HEK293 (cell line): ENCODE measurements around the gene BCAS3.

Experiments
- CTCF ChIA-PET: fragments of 350-600 bp; formaldehyde crosslinking; extraction: SDS; loops from one replicate; lab custom pipeline; 2021; ENCODE audit warnings: antibody characterized with exemption; lab: Yijun Ruan, JAX
- POLR2A ChIA-PET: fragments of 300-600 bp; formaldehyde crosslinking; extraction: SDS; loops from one replicate; lab custom pipeline; 2020; ENCODE audit warnings: antibody characterized with exemption, inconsistent platforms; lab: Yijun Ruan, JAX
- H3K27ac ChIP-seq: fragments of 200-500 bp; sonication (Bioruptor generic); 2 replicates; pipeline ENCODE4 v1.5.1; 2014; ENCODE audit warnings: low read depth, low read length, control low read depth, inconsistent platforms; ENCODE audit errors: extremely low read depth
- H3K36me3 ChIP-seq, 2 experiments: fragments of 200-500 bp in 1 of 2; sonication (Bioruptor generic) in 1 of 2; 1 replicate in 1 of 2; 2 replicates in 1 of 2; pipeline ENCODE4 v1.5.1; 2014 to 2017; ENCODE audit warnings: inconsistent platforms in 2 of 2, low read length in 2 of 2; ENCODE audit not compliant: control insufficient read depth in 2 of 2, insufficient read depth in 1 of 2
- H3K4me1 ChIP-seq: fragments of 200-500 bp; sonication (Bioruptor generic); 2 replicates; pipeline ENCODE4 v1.5.1; 2014; ENCODE audit warnings: mild to moderate bottlenecking, low read length, inconsistent platforms; ENCODE audit not compliant: control insufficient read depth, insufficient read depth
- H3K4me3 ChIP-seq: 2 replicates; pipeline ENCODE4 v1.5.1; 2011; ENCODE audit warnings: low read depth, mild to moderate bottlenecking, control low read depth, low read length, moderate library complexity
- H3K9me3 ChIP-seq: fragments of 200-500 bp; sonication (Bioruptor generic); 2 replicates; pipeline ENCODE4 v1.5.1; 2014; ENCODE audit warnings: low read depth, low read length, inconsistent platforms; ENCODE audit not compliant: control insufficient read depth, insufficient read depth
- HOXD13 ChIP-seq: sonication (generic); formaldehyde crosslinking; IDR thresholded peaks from 2 replicates; pipeline ENCODE4 v1.8.0; 2022; ENCODE audit warnings: missing genetic modification reagents, borderline replicate concordance
- RBAK ChIP-seq: fragments of 450-650 bp; formaldehyde crosslinking; IDR thresholded peaks from 2 replicates; pipeline ENCODE4 v1.5.1; 2016; ENCODE audit warnings: missing biosample characterization, missing genetic modification characterization
- TSHZ1 ChIP-seq: fragments of 450-650 bp; formaldehyde crosslinking; IDR thresholded peaks from 2 replicates; pipeline ENCODE4 v1.5.1; 2016; ENCODE audit warnings: missing biosample characterization, missing genetic modification characterization, borderline replicate concordance
- WT1 ChIP-seq: fragments of 450-650 bp; formaldehyde crosslinking; IDR thresholded peaks from 2 replicates; pipeline ENCODE4 v1.5.1; 2016; ENCODE audit warnings: missing biosample characterization, missing genetic modification characterization
- ZBTB6 ChIP-seq: fragments of 450-650 bp; formaldehyde crosslinking; IDR thresholded peaks from 2 replicates; pipeline ENCODE4 v1.5.1; 2017; ENCODE audit warnings: missing biosample characterization, missing genetic modification characterization
- ZNF19 ChIP-seq: fragments of 450-650 bp; formaldehyde crosslinking; IDR thresholded peaks from 2 replicates; pipeline ENCODE4; 2016; ENCODE audit warnings: missing biosample characterization, missing genetic modification characterization, low read depth
- ZNF202 ChIP-seq: fragments of 450-650 bp; formaldehyde crosslinking; IDR thresholded peaks from 2 replicates; pipeline ENCODE4 v1.5.1; 2016; ENCODE audit warnings: missing biosample characterization, missing genetic modification characterization, borderline replicate concordance
- ZNF37A ChIP-seq: fragments of 450-650 bp; IDR thresholded peaks from 2 replicates; pipeline ENCODE4 v1.5.1; 2018; ENCODE audit warnings: missing biosample characterization, missing genetic modification characterization
- ZNF391 ChIP-seq: fragments of 450-650 bp; formaldehyde crosslinking; IDR thresholded peaks from 2 replicates; pipeline ENCODE4 v1.5.1; 2016; ENCODE audit warnings: low read depth, missing biosample characterization, missing genetic modification characterization, borderline replicate concordance
- ZNF501 ChIP-seq: fragments of 450-650 bp; formaldehyde crosslinking; IDR thresholded peaks from 2 replicates; pipeline ENCODE4 v1.5.1; 2016; ENCODE audit warnings: missing biosample characterization, missing genetic modification characterization
- ZNF514 ChIP-seq: fragments of 450-650 bp; formaldehyde crosslinking; IDR thresholded peaks from 2 replicates; pipeline ENCODE4 v1.5.1; 2016; ENCODE audit warnings: missing biosample characterization, missing genetic modification characterization
- ZNF623 ChIP-seq: fragments of 450-650 bp; formaldehyde crosslinking; IDR thresholded peaks from 2 replicates; pipeline ENCODE4 v1.5.1; 2016; ENCODE audit warnings: missing biosample characterization, missing genetic modification characterization
- ZNF639 ChIP-seq: fragments of 450-650 bp; formaldehyde crosslinking; IDR thresholded peaks from 2 replicates; pipeline ENCODE4 v1.5.1; 2016; ENCODE audit warnings: missing biosample characterization, missing genetic modification characterization
- ZNF747 ChIP-seq: fragments of 450-650 bp; formaldehyde crosslinking; IDR thresholded peaks from 2 replicates; pipeline ENCODE4 v1.5.1; 2016; ENCODE audit warnings: missing biosample characterization, missing genetic modification characterization
- ZNF843 ChIP-seq: fragments of 450-650 bp; formaldehyde crosslinking; IDR thresholded peaks from 2 replicates; pipeline ENCODE4 v1.5.1; 2016; ENCODE audit warnings: missing biosample characterization, missing genetic modification characterization
- TF ChIP-seq, protein P1 (sequence below): fragments of 450-650 bp; formaldehyde crosslinking; IDR thresholded peaks from 2 replicates; pipeline ENCODE4 v1.5.1; 2016; ENCODE audit warnings: missing biosample characterization, missing genetic modification characterization
- TF ChIP-seq, protein P2 (sequence below): fragments of 450-650 bp; formaldehyde crosslinking; IDR thresholded peaks from 2 replicates; pipeline ENCODE4 v1.5.1; 2016; ENCODE audit warnings: missing biosample characterization, missing genetic modification characterization
- TF ChIP-seq, protein P3 (sequence below): fragments of 450-650 bp; formaldehyde crosslinking; IDR thresholded peaks from 2 replicates; pipeline ENCODE4 v1.5.1; 2016; ENCODE audit warnings: missing biosample characterization, missing genetic modification characterization

The BCAS3 gene

DNA sequence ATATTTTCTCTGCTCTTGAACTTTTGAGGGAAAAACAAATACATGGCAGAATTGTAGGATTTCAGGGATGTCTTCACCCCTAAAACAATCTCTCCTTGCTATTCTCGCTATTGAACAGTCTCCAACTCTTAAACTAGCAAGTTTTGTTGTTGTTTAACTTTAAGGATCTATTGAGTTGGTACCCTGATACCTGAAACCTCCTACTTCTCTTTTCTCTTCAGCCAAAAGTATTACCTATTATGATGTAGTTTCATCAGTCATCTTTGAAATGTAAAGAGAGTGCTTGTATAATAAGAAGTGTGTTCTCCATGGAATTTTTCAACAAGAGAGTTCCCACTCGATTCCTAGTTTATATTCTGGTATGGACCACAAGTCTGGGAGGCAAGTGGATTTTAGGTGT, 510.4 kb downstream of the BCAS3 start:
- no peaks in the 10 kb centered on the region for H3K9me3 ChIP-seq
- no peak overlapping the region for H3K27ac ChIP-seq
- CTCF ChIA-PET, result interaction anchor here (1.6 kb wide), 1 partner anchor 11 kb away, joined by 5 read pairs; no protein-coding TSS in a partner anchor
- POLR2A ChIA-PET, result no interaction called here
- no peak overlapping the region for H3K4me3 ChIP-seq
- no peaks in the 10 kb centered on the region for H3K4me1 ChIP-seq
- TF ChIP-seq, protein P1, sequence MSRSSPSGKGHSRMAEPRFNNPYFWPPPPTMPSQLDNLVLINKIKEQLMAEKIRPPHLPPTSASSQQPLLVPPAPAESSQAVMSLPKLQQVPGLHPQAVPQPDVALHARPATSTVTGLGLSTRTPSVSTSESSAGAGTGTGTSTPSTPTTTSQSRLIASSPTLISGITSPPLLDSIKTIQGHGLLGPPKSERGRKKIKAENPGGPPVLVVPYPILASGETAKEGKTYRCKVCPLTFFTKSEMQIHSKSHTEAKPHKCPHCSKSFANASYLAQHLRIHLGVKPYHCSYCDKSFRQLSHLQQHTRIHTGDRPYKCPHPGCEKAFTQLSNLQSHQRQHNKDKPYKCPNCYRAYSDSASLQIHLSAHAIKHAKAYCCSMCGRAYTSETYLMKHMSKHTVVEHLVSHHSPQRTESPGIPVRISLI, result no peak
- TF ChIP-seq ZNF19 (tag by site-specific recombination), result no peak
- TF ChIP-seq ZNF501 (tag by site-specific recombination), result no peak
- TF ChIP-seq ZNF202, result no peak
- no peak for TF ChIP-seq TSHZ1 (tag by site-specific recombination)
- TF ChIP-seq, protein P2, sequence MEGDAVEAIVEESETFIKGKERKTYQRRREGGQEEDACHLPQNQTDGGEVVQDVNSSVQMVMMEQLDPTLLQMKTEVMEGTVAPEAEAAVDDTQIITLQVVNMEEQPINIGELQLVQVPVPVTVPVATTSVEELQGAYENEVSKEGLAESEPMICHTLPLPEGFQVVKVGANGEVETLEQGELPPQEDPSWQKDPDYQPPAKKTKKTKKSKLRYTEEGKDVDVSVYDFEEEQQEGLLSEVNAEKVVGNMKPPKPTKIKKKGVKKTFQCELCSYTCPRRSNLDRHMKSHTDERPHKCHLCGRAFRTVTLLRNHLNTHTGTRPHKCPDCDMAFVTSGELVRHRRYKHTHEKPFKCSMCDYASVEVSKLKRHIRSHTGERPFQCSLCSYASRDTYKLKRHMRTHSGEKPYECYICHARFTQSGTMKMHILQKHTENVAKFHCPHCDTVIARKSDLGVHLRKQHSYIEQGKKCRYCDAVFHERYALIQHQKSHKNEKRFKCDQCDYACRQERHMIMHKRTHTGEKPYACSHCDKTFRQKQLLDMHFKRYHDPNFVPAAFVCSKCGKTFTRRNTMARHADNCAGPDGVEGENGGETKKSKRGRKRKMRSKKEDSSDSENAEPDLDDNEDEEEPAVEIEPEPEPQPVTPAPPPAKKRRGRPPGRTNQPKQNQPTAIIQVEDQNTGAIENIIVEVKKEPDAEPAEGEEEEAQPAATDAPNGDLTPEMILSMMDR, result no peak
- no peak for TF ChIP-seq HOXD13 (CRISPR knock-in tag)
- TF ChIP-seq ZNF391 (tag by site-specific recombination), result no peak
- TF ChIP-seq ZBTB6 (tag by site-specific recombination), result no peak
- no peak for TF ChIP-seq ZNF747 (tag by site-specific recombination)
- TF ChIP-seq ZNF843 (tag by site-specific recombination), result no peak
- TF ChIP-seq ZNF623 (tag by site-specific recombination), result no peak
- TF ChIP-seq ZNF514 (tag by site-specific recombination), result no peak
- TF ChIP-seq ZNF639, result no peak
- TF ChIP-seq RBAK, result no peak
- no peak for TF ChIP-seq ZNF37A (tag by site-specific recombination)
- TF ChIP-seq WT1 (tag by site-specific recombination), result no peak
- TF ChIP-seq, protein P3, sequence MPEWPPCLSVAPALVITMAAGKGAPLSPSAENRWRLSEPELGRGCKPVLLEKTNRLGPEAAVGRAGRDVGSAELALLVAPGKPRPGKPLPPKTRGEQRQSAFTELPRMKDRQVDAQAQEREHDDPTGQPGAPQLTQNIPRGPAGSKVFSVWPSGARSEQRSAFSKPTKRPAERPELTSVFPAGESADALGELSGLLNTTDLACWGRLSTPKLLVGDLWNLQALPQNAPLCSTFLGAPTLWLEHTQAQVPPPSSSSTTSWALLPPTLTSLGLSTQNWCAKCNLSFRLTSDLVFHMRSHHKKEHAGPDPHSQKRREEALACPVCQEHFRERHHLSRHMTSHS (tag by site-specific recombination), result no peak
- H3K36me3 ChIP-seq, result no peaks in the 10 kb centered on the region
